MM.1S (cell line): ENCODE results near the gene GSG1L.

Experiments used
- DNase-seq: peaks from one replicate; pipeline ENCODE4 v3.0.0-alpha.2; 2015
- H2AFZ ChIP-seq: fragments of 300-600 bp; sonication (generic); 2 replicates; pipeline ENCODE4 v1.6.0; 2016; ENCODE audit warnings: antibody characterized with exemption, low read length
- H3F3A ChIP-seq: fragments of 300-600 bp; sonication (generic); 2 replicates; pipeline ENCODE4 v1.6.1; 2016; ENCODE audit warnings: mild to moderate bottlenecking, antibody characterized with exemption, low read length, moderate library complexity, mixed read lengths; ENCODE audit not compliant: insufficient read depth
- H3K27ac ChIP-seq: fragments of 300-600 bp; sonication (generic); 2 replicates; pipeline ENCODE4 v1.5.1; 2016; ENCODE audit warnings: mild to moderate bottlenecking, low read length
- H3K27me3 ChIP-seq: fragments of 300-600 bp; sonication (generic); replicated peaks from 2 replicates; pipeline ENCODE4 v1.6.0; 2016; ENCODE audit warnings: low read length; ENCODE audit not compliant: insufficient read depth
- H3K36me3 ChIP-seq: fragments of 300-600 bp; sonication (generic); replicated peaks from 2 replicates; pipeline ENCODE4 v1.6.1; 2016; ENCODE audit warnings: mild to moderate bottlenecking, low read length, mixed read lengths; ENCODE audit not compliant: insufficient read depth
- H3K4me1 ChIP-seq: fragments of 300-600 bp; sonication (generic); 2 replicates; pipeline ENCODE4 v1.6.1; 2016; ENCODE audit warnings: low read length, mixed read lengths
- H3K4me2 ChIP-seq: fragments of 300-600 bp; sonication (generic); 2 replicates; pipeline ENCODE4 v1.6.0; 2016; ENCODE audit warnings: low read depth, low read length
- H3K4me3 ChIP-seq: fragments of 300-600 bp; sonication (generic); 2 replicates; pipeline ENCODE4 v1.5.1; 2016; ENCODE audit warnings: low read length, mixed read lengths
- H3K79me2 ChIP-seq: fragments of 300-600 bp; sonication (generic); 2 replicates; pipeline ENCODE4 v1.6.1; 2016; ENCODE audit warnings: mixed run types, low read length, mixed read lengths
- H3K9ac ChIP-seq: fragments of 300-600 bp; sonication (generic); 2 replicates; pipeline ENCODE4 v1.6.1; 2016; ENCODE audit warnings: low read length, mixed read lengths
- H3K9me2 ChIP-seq: fragments of 300-600 bp; sonication (generic); replicated peaks from 2 replicates; pipeline ENCODE4 v1.6.1; 2016; ENCODE audit warnings: mild to moderate bottlenecking, low read length, mixed read lengths; ENCODE audit not compliant: insufficient read depth
- H3K9me3 ChIP-seq: fragments of 300-600 bp; sonication (generic); replicated peaks from 2 replicates; pipeline ENCODE4 v1.6.1; 2016; ENCODE audit warnings: mild to moderate bottlenecking, low read length, mixed read lengths; ENCODE audit not compliant: insufficient read depth
- H4K20me1 ChIP-seq: fragments of 300-600 bp; sonication (generic); 2 replicates; pipeline ENCODE4 v1.6.1; 2016; ENCODE audit warnings: mild to moderate bottlenecking, low read length, moderate library complexity, mixed read lengths; ENCODE audit not compliant: insufficient read depth
- EZH2 ChIP-seq: fragments of 300-600 bp; sonication (generic); optimal IDR thresholded peaks from 2 replicates; pipeline ENCODE3; 2017; ENCODE audit warnings: low read depth, mild to moderate bottlenecking, antibody characterized with exemption, low read length, mixed read lengths
- EZH2phosphoT487 ChIP-seq: fragments of 300-600 bp; sonication (generic); IDR thresholded peaks from 2 replicates; pipeline ENCODE4 v1.6.1; 2018; ENCODE audit warnings: antibody characterized with exemption, low read length
- TF ChIP-seq, protein P1 (sequence below): fragments of 300-600 bp; sonication (generic); IDR thresholded peaks from 2 replicates; pipeline ENCODE4 v1.5.1; 2016; ENCODE audit warnings: antibody characterized with exemption, low read length, mixed read lengths

GSG1L gene

DNA sequence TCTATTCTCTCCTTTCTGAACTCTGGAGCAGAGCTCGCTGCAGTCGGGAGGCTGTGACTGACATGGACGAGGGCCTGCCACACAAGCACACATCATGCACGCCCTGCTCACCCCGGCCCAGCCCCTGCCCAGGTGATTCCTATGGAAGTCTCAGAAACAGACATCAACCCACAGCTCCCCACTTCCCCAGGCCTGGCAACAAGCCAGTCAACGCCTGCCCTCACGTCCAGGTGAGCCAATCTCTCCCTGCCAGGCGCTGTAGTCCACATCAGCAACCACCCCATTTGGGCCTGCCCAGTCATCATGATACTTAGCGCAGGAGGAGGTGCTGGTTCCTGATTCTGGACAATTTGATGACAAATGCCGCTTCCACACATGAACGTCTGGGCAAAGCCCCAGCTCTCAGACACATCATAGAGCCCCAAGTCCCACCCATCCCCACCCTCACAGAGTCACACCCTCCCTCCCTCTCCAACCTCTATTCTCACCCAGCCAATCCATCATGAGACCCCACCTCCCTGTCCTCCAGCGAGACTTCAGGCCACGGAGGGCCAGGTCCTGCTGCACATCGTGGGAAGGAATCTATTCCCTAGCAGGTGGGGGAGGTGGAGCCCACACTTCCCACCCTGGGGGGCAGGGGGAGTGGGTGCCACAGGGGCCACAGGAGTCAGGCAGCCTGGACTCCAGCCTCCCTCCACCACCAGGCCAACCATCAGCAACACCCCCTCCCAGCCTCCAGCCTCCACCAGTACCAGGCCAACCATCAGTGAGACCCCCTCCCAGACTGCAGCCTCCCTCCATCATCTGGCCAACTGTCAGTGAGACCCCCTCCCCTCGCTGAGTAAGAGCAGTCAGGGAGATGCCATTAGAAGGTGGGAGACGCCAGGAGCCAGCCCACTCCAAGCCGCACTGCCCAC is 33.7 kb upstream of the GSG1L start:
- Histone ChIP-seq H3K36me3 (no peaks in the 10 kb centered on the region; the same call in 1 of the 2 replicates), H3K4me3 (no peak overlapping the region), H3K27me3 (no peaks in the 10 kb centered on the region), H3K79me2 (no peaks in the 10 kb centered on the region), H3K9me3 (no peaks in the 10 kb centered on the region), H3K9ac (no peak overlapping the region), H3K27ac (no peak overlapping the region), H3F3A (no peaks in the 10 kb centered on the region), H3K4me2 (no peak overlapping the region), H2AFZ (no peak overlapping the region), H4K20me1 (no peaks in the 10 kb centered on the region), H3K4me1 (no peaks in the 10 kb centered on the region), H3K9me2 (no peaks in the 10 kb centered on the region)
- no peak for DNase-seq
- TF ChIP-seq EZH2 (no peak), EZH2phosphoT487 (no peak)
- TF ChIP-seq, protein P1, sequence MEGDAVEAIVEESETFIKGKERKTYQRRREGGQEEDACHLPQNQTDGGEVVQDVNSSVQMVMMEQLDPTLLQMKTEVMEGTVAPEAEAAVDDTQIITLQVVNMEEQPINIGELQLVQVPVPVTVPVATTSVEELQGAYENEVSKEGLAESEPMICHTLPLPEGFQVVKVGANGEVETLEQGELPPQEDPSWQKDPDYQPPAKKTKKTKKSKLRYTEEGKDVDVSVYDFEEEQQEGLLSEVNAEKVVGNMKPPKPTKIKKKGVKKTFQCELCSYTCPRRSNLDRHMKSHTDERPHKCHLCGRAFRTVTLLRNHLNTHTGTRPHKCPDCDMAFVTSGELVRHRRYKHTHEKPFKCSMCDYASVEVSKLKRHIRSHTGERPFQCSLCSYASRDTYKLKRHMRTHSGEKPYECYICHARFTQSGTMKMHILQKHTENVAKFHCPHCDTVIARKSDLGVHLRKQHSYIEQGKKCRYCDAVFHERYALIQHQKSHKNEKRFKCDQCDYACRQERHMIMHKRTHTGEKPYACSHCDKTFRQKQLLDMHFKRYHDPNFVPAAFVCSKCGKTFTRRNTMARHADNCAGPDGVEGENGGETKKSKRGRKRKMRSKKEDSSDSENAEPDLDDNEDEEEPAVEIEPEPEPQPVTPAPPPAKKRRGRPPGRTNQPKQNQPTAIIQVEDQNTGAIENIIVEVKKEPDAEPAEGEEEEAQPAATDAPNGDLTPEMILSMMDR, result no peak

DNA sequence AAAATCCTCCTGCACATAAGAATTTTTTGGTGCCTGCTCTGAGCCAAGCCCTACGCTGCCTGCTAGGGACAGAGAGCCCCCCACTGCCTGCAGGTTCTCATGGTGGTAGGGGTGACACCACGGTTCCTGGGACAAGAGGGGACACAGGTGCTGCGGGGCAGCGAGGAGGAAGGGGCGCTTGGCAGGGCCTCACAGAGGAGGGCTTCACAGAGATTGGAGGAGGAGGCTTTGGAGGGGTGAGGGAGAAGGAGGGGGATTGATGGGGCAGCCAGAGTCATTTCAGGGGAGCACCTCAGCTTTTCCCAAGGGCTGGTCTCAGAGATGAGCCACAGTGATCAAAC is 29.8 kb upstream of the GSG1L start:
- no peaks in the 10 kb centered on the region for H3K9me2 ChIP-seq
- H3K27me3 ChIP-seq, result no peaks in the 10 kb centered on the region
- no peak overlapping the region for H3K4me3 ChIP-seq
- no peaks in the 10 kb centered on the region for H3K79me2 ChIP-seq
- TF ChIP-seq, protein P1, result no peak
- no peak for TF ChIP-seq EZH2
- TF ChIP-seq EZH2phosphoT487, result no peak
- H3K4me2 ChIP-seq, result no peak overlapping the region
- H2AFZ ChIP-seq, result no peak overlapping the region
- H3K36me3 ChIP-seq, result no peaks in the 10 kb centered on the region
- no peaks in the 10 kb centered on the region; the same call in 1 of the 2 replicates for H3F3A ChIP-seq
- H3K9ac ChIP-seq, result no peak overlapping the region
- no peaks in the 10 kb centered on the region for H4K20me1 ChIP-seq
- no peaks in the 10 kb centered on the region for H3K9me3 ChIP-seq
- H3K27ac ChIP-seq, result no peak overlapping the region
- no peaks in the 10 kb centered on the region for H3K4me1 ChIP-seq
- no peak for DNase-seq

DNA sequence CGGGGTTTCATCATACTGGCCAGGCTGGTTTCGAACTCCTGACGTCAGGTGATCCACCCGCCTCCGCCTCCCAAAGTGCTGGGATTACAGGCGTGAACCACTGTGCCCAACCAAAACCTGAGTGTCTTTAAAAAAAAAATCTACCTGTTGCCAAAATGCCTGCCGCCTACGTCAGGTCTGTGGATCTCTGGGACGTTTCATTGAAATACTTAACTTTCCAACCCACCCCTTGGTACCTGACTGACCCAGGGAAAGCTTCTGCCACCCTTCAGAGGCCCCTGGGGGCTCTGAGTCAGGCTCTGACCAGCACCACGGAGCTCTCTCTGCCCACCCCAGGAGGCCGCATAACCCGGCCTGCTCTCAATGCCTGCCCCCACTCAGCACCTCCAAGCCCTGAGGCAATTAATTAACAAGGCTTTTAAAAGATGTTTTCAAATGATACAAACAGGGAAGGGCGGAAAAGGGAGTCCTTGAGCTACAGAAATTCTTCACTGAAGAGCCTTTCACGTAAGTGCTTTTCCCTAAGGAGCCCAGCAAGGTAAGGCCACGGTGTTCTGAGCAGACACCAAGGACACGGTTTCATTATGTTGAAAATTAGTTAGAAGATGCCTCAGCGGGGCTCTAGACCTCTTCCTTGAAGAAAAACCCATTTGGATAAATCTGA is 29.3 kb upstream of the GSG1L start:
- Histone ChIP-seq H3F3A (no peaks in the 10 kb centered on the region; the same call in 1 of the 2 replicates), H3K9me2 (no peaks in the 10 kb centered on the region), H3K4me1 (no peaks in the 10 kb centered on the region), H3K36me3 (no peaks in the 10 kb centered on the region), H2AFZ (no peak overlapping the region), H3K27me3 (no peaks in the 10 kb centered on the region), H3K9ac (no peak overlapping the region), H3K4me3 (no peak overlapping the region), H4K20me1 (no peaks in the 10 kb centered on the region), H3K9me3 (no peaks in the 10 kb centered on the region), H3K27ac (no peak overlapping the region), H3K79me2 (no peaks in the 10 kb centered on the region), H3K4me2 (no peak overlapping the region)
- TF ChIP-seq EZH2 (no peak), EZH2phosphoT487 (no peak)
- TF ChIP-seq, protein P1, result no peak
- no peak for DNase-seq
